GM18519 (cell line): ENCODE data around the gene MGAT2.
"Not testable (repeated sequence)": the region's sequence is repeated elsewhere in the genome, so short reads cannot be mapped to it uniquely, and the experiment has no call there.

Experiments used
- ATAC-seq: cut with Tn5 transposase; IDR thresholded peaks from one replicate; pipeline ENCODE4 v1.9.1; 2021; ENCODE audit warnings: mild to moderate bottlenecking, moderate library complexity; ENCODE audit not compliant: unreplicated experiment, low FRiP score

The MGAT2 gene

GRCh38 chr14:49642163-49642562 is 21.6 kb downstream of the MGAT2 start:
- ATAC-seq, result no peak

- no peak for ATAC-seq
Measured at GRCh38 chr14:49653508-49653907, 32.9 kb downstream of the MGAT2 start.

GRCh38 chr14:49654511-49654910 is 33.9 kb downstream of the MGAT2 start:
- no peak for ATAC-seq

DNA sequence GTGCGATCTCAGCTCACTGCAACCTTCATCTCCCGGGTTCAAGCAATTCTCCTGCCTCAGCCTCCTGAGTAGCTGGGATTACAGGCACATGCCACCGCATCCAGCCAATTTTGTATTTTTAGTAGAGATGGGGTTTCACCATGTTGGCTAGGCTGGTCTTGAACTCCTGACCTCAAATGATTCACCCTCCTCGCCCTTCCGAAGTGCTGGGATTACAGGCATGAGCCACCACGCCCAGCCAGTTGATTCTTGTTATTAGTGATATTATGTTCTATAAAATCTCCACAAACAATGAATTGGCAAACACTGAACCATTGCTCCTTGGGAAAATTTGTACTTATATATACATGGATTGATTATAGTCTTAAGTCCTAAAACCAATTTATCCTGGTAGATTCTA is 36.9 kb downstream of the MGAT2 start:
- ATAC-seq, result not testable (repeated sequence)

DNA sequence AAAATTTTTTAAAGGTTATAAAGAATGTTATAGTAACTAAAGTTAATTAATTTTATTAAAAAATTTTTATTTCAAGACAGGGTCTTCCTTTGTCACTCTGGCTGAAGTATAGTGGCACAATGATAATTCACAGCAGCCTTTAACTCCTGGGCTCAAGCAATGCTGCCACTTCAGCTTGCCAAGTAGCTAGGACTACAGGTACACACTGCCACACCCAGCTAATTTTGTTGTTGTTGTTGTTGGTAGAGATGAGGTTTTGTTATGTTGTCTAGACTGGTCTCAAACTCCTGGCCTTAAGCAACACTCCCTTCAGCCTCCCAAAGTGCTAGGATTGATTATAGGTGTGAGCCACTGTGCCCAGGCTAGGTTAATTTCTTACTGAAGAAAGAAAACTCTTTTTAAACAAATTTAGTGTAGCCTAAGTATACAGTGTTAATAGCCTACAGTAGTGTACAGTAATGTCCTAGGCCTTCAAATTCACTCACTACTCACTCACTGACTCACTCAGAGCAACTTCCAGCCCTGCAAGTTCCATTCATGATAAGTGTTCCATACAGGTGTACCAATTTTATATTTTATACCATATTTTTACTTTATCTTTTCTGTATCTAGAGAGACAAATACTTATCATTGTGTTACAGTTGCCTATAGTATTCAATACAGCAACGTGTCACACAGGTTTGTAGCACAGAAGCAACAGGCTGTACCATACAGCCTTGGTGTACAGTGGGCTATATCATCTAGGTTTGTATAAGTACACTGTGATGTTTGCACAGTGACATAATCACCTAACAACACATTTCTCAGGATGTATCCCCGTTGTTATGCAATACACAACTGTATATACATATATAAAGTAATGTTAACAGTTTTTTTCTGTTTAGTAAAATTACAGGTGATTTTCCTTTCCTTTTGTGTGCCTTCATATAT is 39.2 kb downstream of the MGAT2 start:
- ATAC-seq, result no peak

DNA sequence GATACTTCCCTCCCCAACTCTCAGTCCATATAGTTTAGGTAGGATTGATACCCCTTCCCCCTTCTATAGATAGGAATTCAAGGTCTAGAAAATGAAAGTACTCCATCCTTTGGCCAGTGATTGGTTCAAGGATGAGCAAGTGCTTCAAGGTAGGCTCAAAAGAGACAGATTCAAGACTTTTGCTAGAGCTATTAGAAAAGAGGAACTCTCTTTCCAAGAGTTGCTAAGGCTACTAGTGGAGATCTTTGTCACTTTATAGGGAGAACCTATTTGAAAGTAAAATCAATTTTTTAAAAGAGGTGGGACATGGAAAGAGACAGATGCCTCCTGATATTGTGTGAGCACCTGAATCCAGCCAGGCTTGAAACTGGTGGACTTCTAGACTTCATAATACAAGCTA is 49.9 kb downstream of the MGAT2 start:
- no peak for ATAC-seq
